ENCODE measurements around the gene MARCHF2. TPM values are rescaled to one million over a fixed set of nuclear protein-coding genes. Genes with fewer than 3 reads are reported as not detected.

MARCHF2 gene
- total and polyA plus RNA-seq, 9 of the 15 experiments (the other 6 are each of a cell fraction or from before 2014, with no cell fraction given): 0.39 to 6.4 (median 2.2) TPM

DNA sequence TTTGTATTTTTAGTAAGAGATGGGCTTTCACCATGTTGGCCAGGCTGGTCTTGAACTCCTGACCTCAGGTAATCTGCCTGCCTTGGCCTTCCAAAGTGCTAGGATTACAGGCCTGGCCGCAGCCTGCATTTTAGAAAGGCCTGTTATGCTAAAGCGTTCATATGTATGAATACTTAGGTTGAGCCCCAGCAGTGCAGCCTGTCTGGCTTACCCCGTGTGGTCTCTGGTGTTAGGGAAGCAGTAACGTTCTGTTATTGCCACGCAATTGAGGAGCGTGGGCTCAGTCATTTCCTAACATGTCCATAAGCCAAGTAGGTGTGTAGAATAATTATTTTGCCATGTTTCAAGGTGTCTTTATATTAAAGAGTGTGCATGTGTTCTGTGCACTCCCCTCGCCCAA lies 46.0 kb downstream of the MARCHF2 start:
- no peaks in the 10 kb centered on the region for H3K27me3 ChIP-seq (ENCODE audit: control insufficient read depth in 2 of 2, insufficient read depth in 2 of 2, low read length in 2 of 2)
- ATAC-seq (no peak), FAIRE-seq (no peak), DNase-seq (ENCODE audit: extremely low read depth in 1 of 4, low spot score in 3 of 4) (no peak)
- CTCF ChIA-PET (ENCODE audit: low intra/inter-chr PET ratio): no interaction called here
- in situ Hi-C loops (cut with MboI) (no loop called here), intact Hi-C loops (cut with micrococcal nuclease) (no loop called here)
- no peak overlapping the region for H2AFZ ChIP-seq (ENCODE audit: low read depth, low read length)
- POLR2A ChIA-PET: interaction anchor here (1.7 to 2.0 kb wide), 2 partner anchors 10 to 12 kb away, joined by 5 to 9 read pairs; no protein-coding TSS in a partner anchor
- H3K9me3 ChIP-seq (replicated peaks; ENCODE audit: control insufficient read depth, insufficient read depth, low read depth, low read length): no peaks in the 10 kb centered on the region
- no peak overlapping the region for H3K4me3 ChIP-seq
- BruUV-seq (replicated peaks): no TSS peak
- H3K9ac ChIP-seq (ENCODE audit: insufficient read depth in 1 of 2, low read depth in 2 of 2, low read length in 2 of 2): no peak overlapping the region
- peaks cover 100% of the 10 kb centered on the region for H3K36me3 ChIP-seq (ENCODE audit: control insufficient read depth, insufficient read depth, low read length)
- H3K79me2 ChIP-seq (ENCODE audit: control insufficient read depth, insufficient read depth, low read length): peaks cover 98% of the 10 kb centered on the region
- 95% methylated on average over 7 of the region's 7 CpGs for WGBS (ENCODE audit: insufficient coverage, low coverage, missing lambda C conversion rate)
- no peaks in the 10 kb centered on the region; a peak in 1 of 5 replicates for H3K4me1 ChIP-seq (replicated peaks in 1 of 2; ENCODE audit: control insufficient read depth in 2 of 2, insufficient read depth in 2 of 2, low read length in 2 of 2)
- no peak overlapping the region for H3K4me2 ChIP-seq (ENCODE audit: insufficient read depth, low read length)
- no peak for TF ChIP-seq MCM3 (IDR thresholded peaks at IDR 0.05)
- no peak for TF ChIP-seq LCOR (CRISPR knock-in tag; IDR thresholded peaks at IDR 0.05)
- no peak for TF ChIP-seq CEBPG (CRISPR knock-in tag; IDR thresholded peaks at IDR 0.05)
- TF ChIP-seq CEBPG (tag; conservative IDR thresholded peaks at IDR 0.05 in 1 of 2, IDR thresholded peaks at IDR 0.05 in 1 of 2): no peak
- no peak for TF ChIP-seq HMG20A (CRISPR knock-in tag; conservative IDR thresholded peaks at IDR 0.05)
- no peak for TF ChIP-seq ELF2 (CRISPR knock-in tag; IDR thresholded peaks at IDR 0.05)
- TF ChIP-seq CREM (IDR thresholded peaks at IDR 0.05; ENCODE audit: low read depth): no peak
- no peak for TF ChIP-seq MECOM (CRISPR knock-in tag; IDR thresholded peaks at IDR 0.05)
- TF ChIP-seq, protein P1, sequence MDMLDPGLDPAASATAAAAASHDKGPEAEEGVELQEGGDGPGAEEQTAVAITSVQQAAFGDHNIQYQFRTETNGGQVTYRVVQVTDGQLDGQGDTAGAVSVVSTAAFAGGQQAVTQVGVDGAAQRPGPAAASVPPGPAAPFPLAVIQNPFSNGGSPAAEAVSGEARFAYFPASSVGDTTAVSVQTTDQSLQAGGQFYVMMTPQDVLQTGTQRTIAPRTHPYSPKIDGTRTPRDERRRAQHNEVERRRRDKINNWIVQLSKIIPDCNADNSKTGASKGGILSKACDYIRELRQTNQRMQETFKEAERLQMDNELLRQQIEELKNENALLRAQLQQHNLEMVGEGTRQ (CRISPR knock-in tag; IDR thresholded peaks at IDR 0.05): no peak
- TF ChIP-seq, protein P2, sequence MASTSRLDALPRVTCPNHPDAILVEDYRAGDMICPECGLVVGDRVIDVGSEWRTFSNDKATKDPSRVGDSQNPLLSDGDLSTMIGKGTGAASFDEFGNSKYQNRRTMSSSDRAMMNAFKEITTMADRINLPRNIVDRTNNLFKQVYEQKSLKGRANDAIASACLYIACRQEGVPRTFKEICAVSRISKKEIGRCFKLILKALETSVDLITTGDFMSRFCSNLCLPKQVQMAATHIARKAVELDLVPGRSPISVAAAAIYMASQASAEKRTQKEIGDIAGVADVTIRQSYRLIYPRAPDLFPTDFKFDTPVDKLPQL (IDR thresholded peaks at IDR 0.05; ENCODE audit: extremely low read depth, insufficient read length): no peak
- TF ChIP-seq KHSRP (IDR thresholded peaks at IDR 0.05): no peak
- no peak for TF ChIP-seq DACH1 (IDR thresholded peaks at IDR 0.05; ENCODE audit: partially characterized antibody)
- no peak for TF ChIP-seq MEF2A (IDR thresholded peaks at IDR 0.05; ENCODE audit: control insufficient read depth, low read depth, low read length)
- TF ChIP-seq, protein P3, sequence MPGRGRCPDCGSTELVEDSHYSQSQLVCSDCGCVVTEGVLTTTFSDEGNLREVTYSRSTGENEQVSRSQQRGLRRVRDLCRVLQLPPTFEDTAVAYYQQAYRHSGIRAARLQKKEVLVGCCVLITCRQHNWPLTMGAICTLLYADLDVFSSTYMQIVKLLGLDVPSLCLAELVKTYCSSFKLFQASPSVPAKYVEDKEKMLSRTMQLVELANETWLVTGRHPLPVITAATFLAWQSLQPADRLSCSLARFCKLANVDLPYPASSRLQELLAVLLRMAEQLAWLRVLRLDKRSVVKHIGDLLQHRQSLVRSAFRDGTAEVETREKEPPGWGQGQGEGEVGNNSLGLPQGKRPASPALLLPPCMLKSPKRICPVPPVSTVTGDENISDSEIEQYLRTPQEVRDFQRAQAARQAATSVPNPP (IDR thresholded peaks at IDR 0.05; ENCODE audit: borderline replicate concordance, insufficient read depth, insufficient read length): no peak
- no peak for TF ChIP-seq FOS (IDR thresholded peaks at IDR 0.05; ENCODE audit: extremely low read depth, insufficient read length)
- TF ChIP-seq MED1 (CRISPR knock-in tag; IDR thresholded peaks at IDR 0.05; ENCODE audit: borderline replicate concordance): no peak
- no peak for TF ChIP-seq ZNF57 (CRISPR knock-in tag; IDR thresholded peaks at IDR 0.05)
- no peak for TF ChIP-seq SIN3B (IDR thresholded peaks at IDR 0.05; ENCODE audit: low read depth)
- TF ChIP-seq NCOA4 (IDR thresholded peaks at IDR 0.05; ENCODE audit: partially characterized antibody): no peak
- TF ChIP-seq, protein P4, sequence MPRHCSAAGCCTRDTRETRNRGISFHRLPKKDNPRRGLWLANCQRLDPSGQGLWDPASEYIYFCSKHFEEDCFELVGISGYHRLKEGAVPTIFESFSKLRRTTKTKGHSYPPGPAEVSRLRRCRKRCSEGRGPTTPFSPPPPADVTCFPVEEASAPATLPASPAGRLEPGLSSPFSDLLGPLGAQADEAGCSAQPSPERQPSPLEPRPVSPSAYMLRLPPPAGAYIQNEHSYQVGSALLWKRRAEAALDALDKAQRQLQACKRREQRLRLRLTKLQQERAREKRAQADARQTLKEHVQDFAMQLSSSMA (CRISPR knock-in tag; IDR thresholded peaks at IDR 0.05): no peak
- H3K27ac ChIP-seq (ENCODE audit: extremely low read depth, low read depth, low read length): no peak overlapping the region
- H3K9me1 ChIP-seq (ENCODE audit: control insufficient read depth, insufficient read depth, low read length): no peaks in the 10 kb centered on the region
- peaks cover 76% of the 10 kb centered on the region for H4K20me1 ChIP-seq (replicated peaks; ENCODE audit: control insufficient read depth, insufficient read depth, low read length)
